Endothelial cell (in vitro differentiated cells): ENCODE data around the gene B3GALT4. TPM values are rescaled to one million over a fixed set of nuclear protein-coding genes. Genes with fewer than 3 reads are reported as not detected.

ENCODE experiments used
- DNase-seq: peaks from one replicate; pipeline ENCODE4 v3.0.0; 2021; ENCODE audit warnings: low spot score
- H3K27ac Mint-ChIP-seq: one replicate; pipeline ENCODE4 v1.8.0; 2021; ENCODE audit warnings: mixed read lengths, inconsistent platforms; ENCODE audit not compliant: unreplicated experiment
- H3K27me3 Mint-ChIP-seq: one replicate; pipeline ENCODE4 v1.8.0; 2021; ENCODE audit warnings: mild to moderate bottlenecking, moderate library complexity, mixed read lengths, inconsistent platforms; ENCODE audit not compliant: unreplicated experiment
- H3K36me3 Mint-ChIP-seq: one replicate; pipeline ENCODE4 v1.8.0; 2021; ENCODE audit warnings: mild to moderate bottlenecking, low read depth, mixed read lengths, inconsistent platforms; ENCODE audit not compliant: unreplicated experiment
- H3K4me1 Mint-ChIP-seq: one replicate; pipeline ENCODE4 v1.8.0; 2021; ENCODE audit warnings: mild to moderate bottlenecking, mixed read lengths, inconsistent platforms; ENCODE audit not compliant: unreplicated experiment
- H3K4me3 Mint-ChIP-seq: one replicate; pipeline ENCODE4 v1.8.0; 2021; ENCODE audit warnings: mild to moderate bottlenecking, mixed read lengths, inconsistent platforms; ENCODE audit not compliant: unreplicated experiment
- H3K9me3 Mint-ChIP-seq: one replicate; pipeline ENCODE4 v1.8.0; 2021; ENCODE audit warnings: mixed read lengths, inconsistent platforms; ENCODE audit not compliant: unreplicated experiment
- long read RNA-seq: library from polyadenylated mRNA; unstranded; transcript quantifications from one replicate; pipeline ENCODE4 v2.0.0, GENCODE V29; 2020; ENCODE audit not compliant: unreplicated experiment
- total RNA-seq: library from RNA; stranded (reverse); fragmentation: NEBNext Ultra II Directional; extraction: Animal tissue kit (Norgen Biotek cat#: 25700); gene quantifications from one replicate; pipeline ENCODE4 v1.2.1, GENCODE V29; 2021; ENCODE audit not compliant: unreplicated experiment
- TF ChIP-seq, protein P1 (sequence below): fragments of 200-600 bp; sonication (generic); IDR thresholded peaks from one replicate; pipeline ENCODE4 v1.5.0; 2021; ENCODE audit warnings: antibody characterized with exemption; ENCODE audit not compliant: unreplicated experiment

Gene B3GALT4, protein sequence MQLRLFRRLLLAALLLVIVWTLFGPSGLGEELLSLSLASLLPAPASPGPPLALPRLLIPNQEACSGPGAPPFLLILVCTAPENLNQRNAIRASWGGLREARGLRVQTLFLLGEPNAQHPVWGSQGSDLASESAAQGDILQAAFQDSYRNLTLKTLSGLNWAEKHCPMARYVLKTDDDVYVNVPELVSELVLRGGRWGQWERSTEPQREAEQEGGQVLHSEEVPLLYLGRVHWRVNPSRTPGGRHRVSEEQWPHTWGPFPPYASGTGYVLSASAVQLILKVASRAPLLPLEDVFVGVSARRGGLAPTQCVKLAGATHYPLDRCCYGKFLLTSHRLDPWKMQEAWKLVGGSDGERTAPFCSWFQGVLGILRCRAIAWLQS
- 3.8 TPM for total RNA-seq
- long read RNA-seq, partial matches to known transcripts: 0 of 2 reads
- long read RNA-seq, other reads (novel, unspliced or antisense): 0 of 2 reads

DNA sequence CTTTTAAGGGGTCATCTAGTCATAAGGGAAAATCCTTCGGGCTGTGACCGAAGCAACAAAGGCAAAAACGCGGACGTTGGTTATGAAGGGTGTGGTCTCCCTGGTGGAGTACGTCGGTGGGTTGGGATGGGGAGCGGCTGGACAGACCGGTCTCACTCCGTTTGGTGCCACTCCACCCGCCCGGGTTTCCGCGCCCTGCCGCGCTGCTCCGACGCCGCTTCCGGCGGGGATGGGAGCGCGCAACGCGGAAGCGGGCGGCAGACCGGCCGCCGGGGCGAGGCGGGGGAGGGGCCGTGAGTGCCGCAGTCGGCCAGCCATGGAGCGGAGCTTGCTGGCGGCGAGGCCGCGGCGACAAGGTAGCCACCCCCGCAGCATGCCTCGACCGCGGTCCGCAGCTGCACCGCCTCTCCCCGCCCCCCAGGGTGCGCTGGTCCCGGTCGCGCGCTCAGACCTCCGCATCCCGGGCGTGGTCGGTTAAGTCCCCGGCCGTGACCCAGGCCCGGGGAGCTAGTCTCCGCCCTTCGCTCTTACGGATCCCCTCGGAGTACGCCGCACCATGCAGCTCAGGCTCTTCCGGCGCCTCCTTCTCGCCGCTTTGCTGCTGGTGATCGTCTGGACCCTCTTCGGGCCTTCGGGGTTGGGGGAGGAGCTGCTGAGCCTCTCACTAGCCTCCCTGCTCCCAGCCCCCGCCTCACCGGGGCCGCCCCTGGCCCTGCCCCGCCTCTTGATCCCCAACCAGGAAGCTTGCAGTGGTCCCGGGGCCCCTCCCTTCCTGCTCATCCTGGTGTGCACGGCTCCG, at the start of gene B3GALT4:
Gene B3GALT4 (plus strand): TSS at position 260 of the 799 bp plus-strand sequence. CDS start 297 bp downstream, at position 557.
- Mint-ChIP-seq H3K4me1 (peaks cover 38% of the 10 kb centered on the region), H3K4me3 (peak within 1 kb of the TSS; percentile 91), H3K27ac (peak within 1 kb of the TSS; percentile 64), H3K36me3 (peaks cover 25% of the 10 kb centered on the region), H3K27me3 (peaks cover 5% of the 10 kb centered on the region), H3K9me3 (no peaks in the 10 kb centered on the region)
- TF ChIP-seq, protein P1, sequence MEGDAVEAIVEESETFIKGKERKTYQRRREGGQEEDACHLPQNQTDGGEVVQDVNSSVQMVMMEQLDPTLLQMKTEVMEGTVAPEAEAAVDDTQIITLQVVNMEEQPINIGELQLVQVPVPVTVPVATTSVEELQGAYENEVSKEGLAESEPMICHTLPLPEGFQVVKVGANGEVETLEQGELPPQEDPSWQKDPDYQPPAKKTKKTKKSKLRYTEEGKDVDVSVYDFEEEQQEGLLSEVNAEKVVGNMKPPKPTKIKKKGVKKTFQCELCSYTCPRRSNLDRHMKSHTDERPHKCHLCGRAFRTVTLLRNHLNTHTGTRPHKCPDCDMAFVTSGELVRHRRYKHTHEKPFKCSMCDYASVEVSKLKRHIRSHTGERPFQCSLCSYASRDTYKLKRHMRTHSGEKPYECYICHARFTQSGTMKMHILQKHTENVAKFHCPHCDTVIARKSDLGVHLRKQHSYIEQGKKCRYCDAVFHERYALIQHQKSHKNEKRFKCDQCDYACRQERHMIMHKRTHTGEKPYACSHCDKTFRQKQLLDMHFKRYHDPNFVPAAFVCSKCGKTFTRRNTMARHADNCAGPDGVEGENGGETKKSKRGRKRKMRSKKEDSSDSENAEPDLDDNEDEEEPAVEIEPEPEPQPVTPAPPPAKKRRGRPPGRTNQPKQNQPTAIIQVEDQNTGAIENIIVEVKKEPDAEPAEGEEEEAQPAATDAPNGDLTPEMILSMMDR: peak; percentile 76
- DNase-seq: peak; percentile 66

DNA sequence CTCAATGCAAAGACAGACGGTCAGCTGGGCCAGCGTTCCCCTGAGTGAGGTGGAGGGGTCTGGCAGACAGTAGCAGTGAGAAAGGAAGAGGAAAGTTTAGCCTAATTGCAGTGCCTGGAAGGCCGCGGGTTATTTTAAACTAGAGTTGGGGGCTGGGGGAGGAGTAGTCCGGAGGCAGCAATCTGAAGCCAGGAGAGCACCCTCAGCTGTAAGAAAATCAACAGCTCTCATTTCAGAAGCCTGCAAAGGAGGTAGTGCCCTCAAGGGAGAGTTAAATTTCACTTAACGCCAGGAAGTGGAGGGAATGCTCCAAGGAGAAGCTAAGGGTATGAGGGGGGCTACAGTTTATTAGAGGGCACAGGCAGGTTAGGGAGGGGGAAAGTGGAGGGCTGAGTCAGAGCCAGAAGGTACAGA, 41.7 kb upstream of the B3GALT4 start:
- no peak for DNase-seq
- Mint-ChIP-seq H3K9me3 (no peaks in the 10 kb centered on the region), H3K4me3 (peak overlapping the region; percentile 38), H3K36me3 (no peaks in the 10 kb centered on the region), H3K27ac (no peak overlapping the region), H3K27me3 (peaks cover 5% of the 10 kb centered on the region), H3K4me1 (peaks cover under 1% of the 10 kb centered on the region)
- TF ChIP-seq, protein P1: no peak

DNA sequence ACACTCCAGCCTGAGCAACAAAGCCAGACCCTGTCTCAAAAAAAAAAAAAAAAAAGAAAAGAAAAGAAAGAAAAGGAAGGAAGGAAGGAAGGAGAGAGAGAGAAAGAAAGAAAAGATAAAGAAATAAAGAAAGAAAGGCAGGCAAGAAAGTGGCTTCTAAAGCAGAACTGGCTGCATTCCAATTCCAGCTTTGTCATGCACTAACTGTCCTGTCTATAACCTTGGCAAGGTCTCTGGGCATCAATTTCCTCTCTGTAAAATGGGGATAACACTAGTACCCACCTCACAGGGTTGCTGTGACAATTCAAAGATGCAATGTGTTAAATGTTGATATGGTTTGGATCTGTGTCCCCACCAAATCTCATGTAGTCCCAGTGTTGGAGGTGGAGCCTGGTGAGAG, 40.6 kb upstream of the B3GALT4 start:
- Mint-ChIP-seq H3K9me3 (no peaks in the 10 kb centered on the region), H3K36me3 (no peaks in the 10 kb centered on the region), H3K27ac (no peak overlapping the region), H3K27me3 (peaks cover 8% of the 10 kb centered on the region), H3K4me3 (no peak overlapping the region), H3K4me1 (peaks cover 4% of the 10 kb centered on the region)
- TF ChIP-seq, protein P1: no peak
- no peak for DNase-seq

DNA sequence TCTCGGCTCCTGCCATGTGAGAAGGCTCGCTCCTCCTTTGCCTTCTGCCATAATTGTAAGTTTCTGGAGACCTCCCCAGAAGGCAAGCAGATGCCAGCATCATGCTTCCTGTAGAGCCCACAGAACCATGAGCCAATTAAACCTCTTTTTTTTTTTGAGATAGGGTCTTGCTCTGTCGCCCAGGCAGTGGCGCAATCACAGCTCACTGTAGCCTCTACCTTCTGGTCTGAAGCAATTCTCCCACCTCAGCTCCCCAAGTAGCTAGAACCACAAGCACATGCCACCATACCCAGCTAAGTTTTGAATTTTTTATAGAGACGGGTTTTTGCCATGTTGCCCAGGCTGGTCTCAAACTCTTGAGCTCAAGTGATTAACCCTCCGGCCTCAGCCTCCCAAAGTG, 40.1 kb upstream of the B3GALT4 start:
- Mint-ChIP-seq H3K36me3 (no peaks in the 10 kb centered on the region), H3K9me3 (no peaks in the 10 kb centered on the region), H3K4me1 (peaks cover 4% of the 10 kb centered on the region), H3K27me3 (peaks cover 8% of the 10 kb centered on the region), H3K4me3 (no peak overlapping the region), H3K27ac (no peak overlapping the region)
- DNase-seq: no peak
- TF ChIP-seq, protein P1: no peak
